Glomerular visceral epithelial cell (primary cell): ENCODE data around the gene IL17RD.
A peak's percentile ranks its signal among the peaks of the same experiment; 100 is the strongest.

ENCODE experiments used
- DNase-seq: peaks from one replicate; pipeline ENCODE4 v3.0.0-alpha.2; 2016; ENCODE audit errors: extremely low spot score

IL17RD gene

GRCh38 chr3:57130571-57131209 is 34.5 kb downstream of the IL17RD start:
- no peak for DNase-seq

DNA sequence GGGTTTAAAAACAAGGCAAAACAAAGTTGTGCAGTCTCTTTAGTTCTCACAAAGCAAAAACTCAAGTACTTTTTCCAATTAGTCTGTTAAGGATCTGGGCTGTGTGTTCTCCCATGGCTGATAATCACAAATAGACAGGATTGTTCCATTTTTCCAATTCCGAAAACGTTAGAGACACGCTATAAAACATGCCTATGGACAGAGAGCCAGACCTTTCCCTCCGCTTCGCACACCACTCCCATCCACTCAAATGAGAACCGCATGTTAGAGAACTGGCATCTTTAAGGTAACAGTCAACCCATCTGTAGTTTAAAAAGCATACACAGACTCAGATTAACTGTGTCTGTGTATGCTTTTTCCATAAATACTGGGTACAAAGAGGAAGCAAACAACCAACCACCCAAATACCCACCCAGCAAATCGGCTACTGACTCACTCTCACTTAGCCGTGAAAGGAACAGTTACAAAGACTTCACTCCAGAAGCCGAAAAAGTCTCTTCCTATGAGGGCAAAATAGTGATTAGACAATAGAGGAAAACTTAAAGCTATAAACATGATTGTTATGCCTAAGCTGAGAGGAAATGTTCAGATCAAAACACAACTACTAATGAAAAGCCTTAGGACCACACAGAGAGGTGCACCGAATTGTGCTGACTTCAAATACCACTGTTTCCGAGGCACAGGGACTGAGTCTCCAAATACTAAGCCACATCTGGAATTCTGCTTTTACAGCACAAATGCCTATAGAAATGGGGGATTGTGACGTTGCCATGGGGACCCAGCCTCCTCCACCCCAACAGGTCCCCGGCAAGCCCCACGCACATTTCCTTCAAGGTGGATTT is 36.1 kb downstream of the IL17RD start:
- no peak for DNase-seq

DNA sequence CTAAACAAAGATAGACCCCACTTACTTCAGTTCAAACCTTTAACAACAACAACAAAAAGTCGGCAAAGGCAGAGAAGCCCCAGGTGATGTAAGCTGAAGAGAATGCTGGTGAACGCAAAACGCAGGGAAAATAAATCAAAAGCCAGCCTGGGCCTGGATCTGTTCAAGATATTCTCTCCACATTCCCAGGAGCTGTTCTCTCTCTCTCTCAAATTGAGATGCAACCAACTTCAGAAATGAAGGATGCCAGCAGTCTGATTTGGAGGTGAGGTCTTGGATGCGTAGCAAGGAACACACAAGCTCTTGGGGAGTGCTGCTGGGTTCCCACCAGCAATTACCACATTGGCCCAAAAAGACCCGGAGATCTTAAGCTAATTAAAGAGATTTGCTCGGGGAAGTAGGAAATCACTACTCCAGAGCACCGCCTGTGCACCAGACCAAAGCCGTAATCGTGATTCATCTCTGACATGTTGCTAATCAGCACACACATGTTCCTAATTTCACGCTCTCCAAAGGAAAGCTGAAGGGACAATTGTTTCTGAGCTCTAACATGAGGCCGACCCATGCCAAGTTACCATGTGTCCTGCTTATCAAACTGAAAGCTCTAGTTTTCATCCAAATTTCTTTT is 37.1 kb downstream of the IL17RD start:
- peak; percentile 9 for DNase-seq

- no peak for DNase-seq
Measured at GRCh38 chr3:57126244-57126643, 38.9 kb downstream of the IL17RD start.

DNA sequence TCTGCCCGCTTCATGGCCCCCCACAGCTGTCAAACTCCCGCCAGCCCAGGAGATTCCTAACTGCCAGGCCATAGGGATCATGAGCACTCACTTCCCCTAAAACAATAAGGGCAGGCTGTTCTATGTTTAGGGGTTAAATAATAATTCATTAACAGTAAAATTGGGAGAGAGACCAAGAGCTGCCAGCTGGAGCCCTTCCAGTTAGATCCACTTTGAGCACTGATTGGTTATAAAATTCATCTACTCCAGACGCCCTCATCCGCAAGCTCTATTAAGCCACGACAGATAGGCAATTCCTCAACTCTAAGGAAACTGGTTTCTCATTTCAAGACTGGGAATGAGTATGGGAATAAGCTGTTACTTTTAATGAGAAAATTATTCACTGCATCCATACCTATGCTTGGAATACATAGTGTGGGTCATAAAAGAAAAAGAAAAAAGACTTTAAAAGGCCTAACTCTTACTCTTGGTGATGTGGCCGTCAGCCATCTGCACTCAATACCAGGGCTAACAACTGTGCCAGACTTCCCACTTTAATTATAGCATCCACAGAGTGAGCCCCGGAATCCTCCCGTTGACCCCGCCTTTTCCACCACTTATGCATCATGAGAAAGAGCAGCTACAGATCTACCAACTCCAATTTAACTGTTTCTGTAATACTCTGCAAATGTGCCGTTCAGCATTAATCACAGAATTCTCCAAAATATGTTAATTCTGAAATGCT is 44.5 kb downstream of the IL17RD start:
- DNase-seq = no peak

GRCh38 chr3:57120040-57120439 is 45.1 kb downstream of the IL17RD start:
- DNase-seq = no peak

DNA sequence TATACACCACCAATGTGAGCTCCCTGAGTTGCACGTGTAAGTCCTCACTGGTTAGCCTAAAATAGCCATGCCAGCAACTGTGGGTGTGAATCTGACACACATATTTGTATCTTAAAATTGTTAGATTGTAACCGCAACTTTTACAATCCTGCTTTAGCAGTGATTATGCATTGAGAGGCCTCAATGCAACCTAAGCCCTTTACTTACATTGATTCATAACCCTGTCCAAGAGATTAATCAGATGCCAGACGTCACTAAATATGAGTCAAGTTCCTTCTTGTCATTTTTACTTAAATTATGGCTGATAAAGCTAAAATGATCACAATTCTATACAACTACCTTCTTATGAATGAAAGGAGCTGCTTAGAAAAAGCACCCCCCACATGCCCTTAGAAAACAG is 46.9 kb downstream of the IL17RD start:
- DNase-seq = no peak

DNA sequence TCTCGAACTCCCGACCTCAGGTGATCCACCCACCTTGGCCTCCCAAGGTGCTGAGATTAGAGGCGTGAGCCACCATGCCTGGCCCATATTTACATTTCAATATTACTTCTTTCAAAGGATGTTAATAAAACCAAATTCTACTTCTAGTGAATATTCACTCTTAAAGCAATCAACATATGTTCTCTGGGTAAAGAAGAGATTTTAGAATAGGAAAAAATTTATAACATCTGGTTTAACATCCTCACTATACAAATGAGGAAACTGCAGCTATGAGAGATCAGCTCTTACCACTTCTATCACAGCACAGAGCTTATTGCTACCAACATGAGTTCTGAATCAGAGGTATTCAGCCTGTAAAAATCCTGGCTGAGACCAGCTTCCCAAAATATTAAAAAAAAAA is 48.7 kb downstream of the IL17RD start:
- no peak for DNase-seq

DNA sequence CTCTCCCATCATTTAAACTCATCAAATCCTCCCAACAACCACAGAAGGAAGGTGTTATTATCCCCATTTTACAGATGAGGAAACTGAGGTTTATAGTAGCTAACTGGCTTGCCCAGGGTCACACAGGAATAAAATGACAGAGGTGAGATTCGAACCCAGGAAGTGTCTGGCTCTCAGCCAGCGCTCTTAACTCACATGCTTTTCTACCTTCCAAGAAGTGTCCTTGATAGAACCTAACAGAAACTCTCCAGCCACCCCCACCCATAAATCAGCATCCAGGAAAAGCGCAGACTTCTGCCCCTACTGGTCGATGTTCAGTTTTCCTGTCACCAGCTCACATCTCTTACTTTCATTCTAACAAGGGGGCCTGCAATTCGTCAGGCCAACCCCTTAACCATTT is 52.9 kb downstream of the IL17RD start:
- no peak for DNase-seq

DNA sequence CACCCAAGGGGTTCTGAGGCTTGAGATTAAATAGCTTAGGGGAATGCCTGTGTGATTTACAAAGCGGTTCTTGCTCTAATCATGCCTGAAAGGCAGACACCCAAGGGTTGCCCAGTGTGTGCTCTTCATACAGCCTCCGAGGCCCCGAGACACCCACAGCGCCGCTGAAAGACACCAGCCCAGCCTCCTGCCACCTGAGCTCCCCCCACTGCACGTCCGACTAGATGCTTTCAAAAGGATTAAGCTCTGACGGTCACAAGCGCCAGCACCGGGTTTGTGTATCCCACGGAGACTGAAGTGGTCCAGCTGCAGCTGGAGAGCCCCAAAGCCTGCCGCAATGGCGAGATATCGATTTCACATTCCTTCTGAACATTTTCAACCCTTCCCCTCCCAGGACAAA is 54.4 kb downstream of the IL17RD start:
- DNase-seq = no peak

- DNase-seq = no peak
Measured at GRCh38 chr3:57110214-57110613, 54.9 kb downstream of the IL17RD start.

- no peak for DNase-seq
Measured at GRCh38 chr3:57109437-57110199, 55.5 kb downstream of the IL17RD start.

GRCh38 chr3:57108684-57109083 is 56.5 kb downstream of the IL17RD start:
- no peak for DNase-seq

- no peak for DNase-seq
Measured at GRCh38 chr3:57105585-57105984, 59.6 kb downstream of the IL17RD start.

DNA sequence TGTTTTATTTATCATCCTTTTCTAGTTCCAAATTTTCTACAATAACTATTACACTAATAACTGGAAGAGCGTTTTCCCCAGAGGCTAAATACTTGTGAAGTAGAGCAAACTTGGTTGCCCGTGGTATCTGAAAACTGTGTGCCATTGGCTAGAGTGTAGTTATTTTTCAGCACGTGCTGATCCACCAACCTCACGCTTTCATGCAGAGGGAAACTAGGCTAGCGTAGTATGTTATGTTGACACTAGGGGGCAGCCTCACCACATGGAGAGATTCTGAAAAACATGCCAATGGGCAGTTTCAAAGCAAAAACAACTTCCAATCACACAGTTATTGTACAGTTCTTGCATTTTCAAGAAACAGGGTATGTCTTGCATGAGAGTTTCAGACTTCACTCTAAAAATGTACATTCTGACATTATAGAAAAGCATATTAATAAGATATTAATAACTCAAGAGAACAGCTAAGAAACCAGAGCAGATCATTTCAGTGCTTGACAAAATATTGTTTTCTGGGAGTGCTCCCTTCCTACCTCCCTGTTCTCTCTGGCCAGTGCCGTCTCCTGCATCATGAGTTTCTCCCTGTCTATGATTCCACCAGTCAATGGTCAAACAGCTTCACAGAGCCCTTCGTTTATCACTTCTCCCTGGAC is 65.0 kb downstream of the IL17RD start:
- DNase-seq = peak; percentile 72

DNA sequence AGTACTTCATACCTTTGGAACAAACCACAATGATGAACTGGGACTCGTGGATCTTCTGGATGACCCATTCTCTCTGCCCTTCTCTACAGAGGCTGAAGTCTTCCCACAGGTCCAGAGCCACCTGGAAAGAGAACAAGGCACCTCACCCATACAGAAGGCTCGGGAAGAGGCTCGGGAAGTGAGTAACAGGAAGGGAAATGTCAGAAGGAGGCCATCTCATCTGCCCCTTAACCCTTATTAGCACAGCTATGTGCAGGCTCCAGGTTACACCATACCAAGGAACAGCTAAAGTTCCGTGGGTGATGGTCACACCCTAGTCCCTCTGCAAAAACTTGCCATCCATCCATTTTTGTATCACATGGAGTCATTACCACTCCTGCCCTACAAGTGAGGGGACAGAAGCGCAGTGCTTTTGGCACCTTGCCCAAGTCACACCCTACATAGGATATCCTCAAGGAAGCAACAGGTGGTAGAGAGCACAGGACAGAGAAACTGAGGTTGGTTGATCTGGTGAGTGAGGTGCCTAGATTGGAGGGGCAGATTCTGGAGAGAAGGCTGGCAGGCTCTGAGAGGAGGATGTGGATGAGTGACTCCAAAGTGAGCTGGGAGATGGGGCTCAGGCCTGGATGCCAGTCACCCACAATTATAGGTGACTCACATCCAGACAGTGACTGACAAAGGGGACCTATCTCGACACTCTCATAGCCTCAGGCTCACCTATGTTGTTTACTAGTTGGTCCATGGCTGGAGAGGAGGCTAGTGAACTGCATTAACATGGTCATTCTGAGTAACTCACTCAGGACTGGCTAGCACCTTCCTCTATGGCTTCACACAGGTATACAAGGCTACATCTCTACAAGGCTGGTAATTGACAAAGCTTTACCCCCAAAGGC is 66.5 kb downstream of the IL17RD start:
- no peak for DNase-seq

GRCh38 chr3:57097536-57097935 is 67.6 kb downstream of the IL17RD start:
- no peak for DNase-seq

GRCh38 chr3:57095363-57095762 is 69.8 kb downstream of the IL17RD start:
- no peak for DNase-seq

GRCh38 chr3:57094575-57094974 is 70.6 kb downstream of the IL17RD start:
- DNase-seq = no peak

DNA sequence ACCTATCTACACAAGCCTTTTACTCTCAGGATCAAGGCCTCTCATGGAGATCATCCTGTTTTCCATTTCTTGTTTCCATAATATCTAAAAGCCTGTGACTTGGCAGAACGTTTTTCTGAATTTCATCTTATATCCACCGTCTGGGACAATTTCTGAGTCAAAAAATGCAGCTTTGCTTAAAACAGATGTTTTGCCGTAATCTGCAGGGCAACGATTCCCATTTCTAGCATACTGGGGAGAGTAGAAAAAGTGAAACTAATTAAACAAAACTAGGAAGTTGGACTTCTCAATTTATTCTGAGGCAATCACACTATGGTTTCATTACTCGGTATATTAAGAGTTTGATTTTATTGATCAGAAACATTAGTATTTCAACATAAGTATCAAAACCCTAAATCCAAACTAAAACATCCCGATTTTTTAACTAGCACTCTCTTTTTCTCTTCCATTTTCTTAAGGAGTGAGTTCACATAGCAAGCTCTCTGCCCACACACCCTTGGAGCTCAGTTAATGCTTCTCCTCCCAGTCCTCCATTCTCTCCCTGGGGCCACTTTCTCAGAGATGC is 71.1 kb downstream of the IL17RD start:
- no peak for DNase-seq
